Panc1 (cell line): Measurements from ENCODE around the gene KRTAP5-11.

Experiments used
- POLR2AphosphoS5 ChIP-seq: IDR thresholded peaks from 2 replicates; pipeline ENCODE4 v1.6.1; 2012; ENCODE audit warnings: mild to moderate bottlenecking, low read depth, low read length, moderate library complexity
- TF ChIP-seq, protein P1 (sequence below): fragments of 450-650 bp; IDR thresholded peaks from 2 replicates; pipeline ENCODE4 v1.5.1; 2017; ENCODE audit warnings: mild to moderate bottlenecking

DNA sequence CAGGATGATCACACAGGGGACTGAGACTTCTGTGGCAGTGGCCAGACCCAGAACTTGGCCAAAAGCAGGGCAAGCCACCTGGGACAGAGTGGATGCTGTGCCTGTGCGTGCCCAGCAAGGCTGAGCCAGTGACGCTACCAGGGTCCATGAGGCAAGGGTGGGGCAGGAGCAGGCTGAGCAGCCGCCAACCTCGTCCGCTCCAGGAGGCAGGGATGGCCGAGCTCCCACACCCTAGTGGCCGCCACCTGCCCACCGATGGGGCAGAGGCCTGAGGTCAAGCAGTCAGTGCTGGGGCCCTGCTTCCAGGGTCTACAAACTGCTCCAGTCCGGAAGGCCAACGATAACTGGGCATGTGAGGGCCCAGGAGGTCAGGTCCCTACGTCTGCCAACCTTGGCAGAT, 27.2 kb downstream of the KRTAP5-11 start:
- no peak for TF ChIP-seq POLR2AphosphoS5
- TF ChIP-seq, protein P1, sequence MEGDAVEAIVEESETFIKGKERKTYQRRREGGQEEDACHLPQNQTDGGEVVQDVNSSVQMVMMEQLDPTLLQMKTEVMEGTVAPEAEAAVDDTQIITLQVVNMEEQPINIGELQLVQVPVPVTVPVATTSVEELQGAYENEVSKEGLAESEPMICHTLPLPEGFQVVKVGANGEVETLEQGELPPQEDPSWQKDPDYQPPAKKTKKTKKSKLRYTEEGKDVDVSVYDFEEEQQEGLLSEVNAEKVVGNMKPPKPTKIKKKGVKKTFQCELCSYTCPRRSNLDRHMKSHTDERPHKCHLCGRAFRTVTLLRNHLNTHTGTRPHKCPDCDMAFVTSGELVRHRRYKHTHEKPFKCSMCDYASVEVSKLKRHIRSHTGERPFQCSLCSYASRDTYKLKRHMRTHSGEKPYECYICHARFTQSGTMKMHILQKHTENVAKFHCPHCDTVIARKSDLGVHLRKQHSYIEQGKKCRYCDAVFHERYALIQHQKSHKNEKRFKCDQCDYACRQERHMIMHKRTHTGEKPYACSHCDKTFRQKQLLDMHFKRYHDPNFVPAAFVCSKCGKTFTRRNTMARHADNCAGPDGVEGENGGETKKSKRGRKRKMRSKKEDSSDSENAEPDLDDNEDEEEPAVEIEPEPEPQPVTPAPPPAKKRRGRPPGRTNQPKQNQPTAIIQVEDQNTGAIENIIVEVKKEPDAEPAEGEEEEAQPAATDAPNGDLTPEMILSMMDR, result no peak
